ENCODE measurements around the gene DNA2.
A peak's percentile ranks its signal among the peaks of the same experiment; 100 is the strongest.
"Not testable (repeated sequence)": the region's sequence is repeated elsewhere in the genome, so short reads cannot be mapped to it uniquely, and the experiment has no call there.

Gene DNA2, protein sequence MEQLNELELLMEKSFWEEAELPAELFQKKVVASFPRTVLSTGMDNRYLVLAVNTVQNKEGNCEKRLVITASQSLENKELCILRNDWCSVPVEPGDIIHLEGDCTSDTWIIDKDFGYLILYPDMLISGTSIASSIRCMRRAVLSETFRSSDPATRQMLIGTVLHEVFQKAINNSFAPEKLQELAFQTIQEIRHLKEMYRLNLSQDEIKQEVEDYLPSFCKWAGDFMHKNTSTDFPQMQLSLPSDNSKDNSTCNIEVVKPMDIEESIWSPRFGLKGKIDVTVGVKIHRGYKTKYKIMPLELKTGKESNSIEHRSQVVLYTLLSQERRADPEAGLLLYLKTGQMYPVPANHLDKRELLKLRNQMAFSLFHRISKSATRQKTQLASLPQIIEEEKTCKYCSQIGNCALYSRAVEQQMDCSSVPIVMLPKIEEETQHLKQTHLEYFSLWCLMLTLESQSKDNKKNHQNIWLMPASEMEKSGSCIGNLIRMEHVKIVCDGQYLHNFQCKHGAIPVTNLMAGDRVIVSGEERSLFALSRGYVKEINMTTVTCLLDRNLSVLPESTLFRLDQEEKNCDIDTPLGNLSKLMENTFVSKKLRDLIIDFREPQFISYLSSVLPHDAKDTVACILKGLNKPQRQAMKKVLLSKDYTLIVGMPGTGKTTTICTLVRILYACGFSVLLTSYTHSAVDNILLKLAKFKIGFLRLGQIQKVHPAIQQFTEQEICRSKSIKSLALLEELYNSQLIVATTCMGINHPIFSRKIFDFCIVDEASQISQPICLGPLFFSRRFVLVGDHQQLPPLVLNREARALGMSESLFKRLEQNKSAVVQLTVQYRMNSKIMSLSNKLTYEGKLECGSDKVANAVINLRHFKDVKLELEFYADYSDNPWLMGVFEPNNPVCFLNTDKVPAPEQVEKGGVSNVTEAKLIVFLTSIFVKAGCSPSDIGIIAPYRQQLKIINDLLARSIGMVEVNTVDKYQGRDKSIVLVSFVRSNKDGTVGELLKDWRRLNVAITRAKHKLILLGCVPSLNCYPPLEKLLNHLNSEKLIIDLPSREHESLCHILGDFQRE

GRCh38 chr10:68471586-68472408 lies at the start of gene DNA2:
Gene DNA2, minus strand, starts transcription at chr10:68471973. Its CDS starts 109 bp downstream, at chr10:68471864.
- DNase-seq, result peak; percentile 68

- not testable (repeated sequence) for DNase-seq
Observed at GRCh38 chr10:68518609-68519008, 46.8 kb upstream of the DNA2 start.

DNA sequence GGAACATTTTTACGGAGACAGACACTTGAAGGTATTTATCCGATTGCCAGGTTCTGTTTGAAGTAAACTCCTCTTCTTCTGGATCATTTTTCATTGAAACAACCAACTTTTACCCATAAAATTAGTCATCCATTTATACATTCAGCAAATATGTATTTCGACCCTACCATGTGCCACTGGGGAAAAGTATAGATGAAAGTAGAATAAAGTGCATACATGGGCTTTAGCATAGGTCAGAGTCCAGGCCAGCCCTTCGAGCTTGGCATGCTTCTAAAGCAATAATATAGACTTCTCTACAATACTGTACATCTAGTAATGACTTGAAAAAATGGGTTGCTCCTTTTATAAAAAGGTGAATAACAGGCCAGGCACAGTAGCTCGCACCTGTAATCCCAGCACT lies 45.4 kb upstream of the DNA2 start:
- DNase-seq, result no peak

- DNase-seq, result no peak
Observed at GRCh38 chr10:68516766-68517165, 45.0 kb upstream of the DNA2 start.

- not testable (repeated sequence) for DNase-seq
Observed at GRCh38 chr10:68516216-68516615, 44.4 kb upstream of the DNA2 start.

DNA sequence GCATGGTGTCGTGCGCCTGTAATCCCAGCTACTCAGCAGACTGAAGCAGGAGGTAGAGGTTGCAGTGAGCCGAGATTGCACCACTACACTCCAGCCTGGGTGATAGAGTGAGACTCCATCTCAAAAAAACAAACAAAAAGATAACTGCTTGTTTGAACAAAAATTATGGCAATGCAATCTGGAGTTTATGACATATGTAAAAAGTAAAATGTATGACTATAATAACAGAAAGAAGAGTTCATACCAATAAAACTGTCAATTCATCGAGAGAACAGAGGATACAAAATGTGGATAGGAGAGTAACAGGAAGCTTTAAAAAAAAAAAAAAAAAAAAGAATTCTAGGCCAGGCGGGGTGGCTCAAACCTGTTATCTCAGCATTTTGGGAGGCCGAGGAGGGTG lies 36.3 kb upstream of the DNA2 start:
- no peak for DNase-seq

DNA sequence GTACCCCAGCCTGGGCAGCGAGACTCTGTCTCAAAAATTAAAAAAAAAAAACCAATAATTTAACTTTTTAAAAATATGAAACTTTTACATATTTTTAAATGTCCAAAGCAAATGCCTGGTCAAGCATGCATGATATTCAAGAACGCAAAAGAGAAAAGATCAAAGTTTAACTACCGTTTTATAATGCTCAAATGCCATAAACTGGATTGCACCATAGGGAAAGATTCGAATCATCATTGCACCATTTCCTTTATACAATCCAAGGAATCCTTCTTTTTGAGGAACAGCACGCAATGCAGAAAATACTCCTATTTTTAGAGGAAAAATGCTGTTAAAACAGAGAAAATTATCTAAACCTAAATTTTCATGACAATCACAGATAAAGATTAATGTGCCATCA lies 34.6 kb upstream of the DNA2 start:
- DNase-seq, result no peak

GRCh38 chr10:68502846-68503245 lies 31.1 kb upstream of the DNA2 start:
- DNase-seq, result no peak

DNA sequence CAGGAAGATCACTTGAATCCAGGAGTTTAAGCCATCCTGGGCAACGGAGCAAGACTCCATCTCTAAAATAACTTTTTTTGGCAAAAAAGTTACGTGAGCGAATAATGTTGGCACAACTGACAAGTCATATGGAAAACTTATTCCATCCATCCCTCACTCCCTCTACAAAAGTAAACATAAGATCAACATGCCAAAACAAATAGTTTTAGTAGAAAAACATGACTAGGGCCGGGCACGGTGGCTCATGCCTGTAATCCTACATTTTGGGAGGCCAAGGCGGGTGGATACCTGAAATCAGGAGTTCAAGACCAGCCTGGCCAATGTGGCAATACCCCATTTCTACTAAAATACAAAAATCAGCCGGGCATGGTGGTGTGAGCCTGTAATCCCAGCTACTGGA lies 29.9 kb upstream of the DNA2 start:
- DNase-seq, result no peak

- no peak for DNase-seq
Observed at GRCh38 chr10:68499544-68499943, 27.8 kb upstream of the DNA2 start.

DNA sequence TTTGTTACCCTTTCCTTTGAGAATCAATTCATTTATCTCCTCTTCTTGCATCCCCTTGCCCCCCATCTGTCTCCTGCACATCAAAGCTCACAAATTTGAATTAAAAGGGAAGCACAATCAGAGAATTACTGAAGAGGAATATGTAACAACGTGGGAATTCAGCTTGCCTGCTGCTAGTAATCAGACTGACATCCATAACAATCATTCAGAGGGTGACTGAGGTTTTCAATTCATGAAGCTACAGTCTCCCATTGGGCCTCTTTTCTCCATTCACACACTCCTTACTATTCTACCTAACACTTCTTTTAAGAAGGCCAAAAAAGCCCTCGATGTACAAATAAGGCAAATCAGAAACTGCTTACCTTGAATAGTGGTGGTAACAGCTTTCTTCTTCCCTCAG lies 24.3 kb upstream of the DNA2 start:
- DNase-seq, result no peak

DNA sequence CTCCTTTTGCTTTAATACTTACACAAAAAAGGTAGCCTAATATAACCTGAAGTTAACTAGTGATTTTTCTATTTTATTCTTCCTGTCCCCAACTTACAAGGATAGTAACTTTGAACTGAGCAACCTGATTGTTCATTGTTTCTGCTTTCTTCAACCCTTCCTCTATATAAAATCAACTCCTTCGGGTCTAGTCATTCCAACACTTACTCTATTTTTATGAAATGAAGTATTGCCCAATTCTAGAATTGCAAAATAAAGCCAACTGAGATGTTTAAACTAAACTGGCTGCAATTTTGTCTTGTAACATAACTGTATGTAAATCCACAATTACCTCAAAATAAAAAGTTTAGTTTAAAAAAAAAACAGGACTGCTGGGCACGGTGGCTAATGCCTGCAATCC lies 20.3 kb upstream of the DNA2 start:
- no peak for DNase-seq

- no peak for DNase-seq
Observed at GRCh38 chr10:68489919-68490318, 18.1 kb upstream of the DNA2 start.

- no peak for DNase-seq
Observed at GRCh38 chr10:68474021-68474420, 2.2 kb upstream of the DNA2 start.

DNA sequence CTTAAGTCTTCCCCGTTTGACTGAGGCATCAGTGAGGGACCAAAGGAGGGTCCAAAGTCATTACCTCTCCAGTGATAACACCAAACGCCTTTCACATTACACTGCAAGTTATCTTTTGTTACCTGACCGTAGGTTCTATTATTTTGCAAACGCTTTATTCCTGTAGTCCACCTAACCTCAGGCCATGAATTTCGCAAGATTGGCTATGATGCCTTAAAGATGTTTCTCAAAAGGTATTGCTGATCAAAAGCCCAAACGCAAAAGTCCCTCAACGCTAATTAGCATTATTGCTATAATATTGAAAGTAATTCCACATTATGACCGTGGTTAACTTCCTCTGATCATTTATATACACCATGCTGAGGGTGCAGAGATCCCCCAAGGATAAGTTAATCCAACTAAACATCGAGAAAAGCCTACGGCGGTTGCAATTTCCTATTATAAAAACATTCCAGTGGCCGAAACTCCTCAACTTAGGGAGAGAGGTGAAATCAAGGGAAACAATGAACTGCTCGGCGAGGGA lies 649 bp downstream of the DNA2 start:
- DNase-seq, result peak; percentile 49

DNA sequence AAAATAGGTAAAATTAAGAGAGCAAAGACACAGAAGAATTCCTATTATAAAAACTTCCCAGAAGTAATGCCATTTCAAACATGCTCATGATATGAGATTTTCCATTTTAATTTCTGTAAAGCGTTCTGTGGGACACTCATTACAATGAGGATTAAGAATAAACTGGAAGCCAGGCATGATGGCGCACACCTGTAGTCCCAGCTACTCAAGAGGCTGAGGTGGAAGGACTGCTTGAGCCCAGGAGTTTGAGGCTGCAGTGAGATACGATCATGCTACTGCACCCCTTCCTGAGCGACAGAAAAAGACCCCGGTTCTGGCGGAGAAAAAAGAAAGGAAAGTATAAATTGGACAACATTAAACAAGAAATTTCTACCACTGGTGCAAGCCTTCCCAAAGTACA lies 1.5 kb downstream of the DNA2 start:
- no peak for DNase-seq

- no peak for DNase-seq
Observed at GRCh38 chr10:68469838-68470237, 1.9 kb downstream of the DNA2 start.

DNA sequence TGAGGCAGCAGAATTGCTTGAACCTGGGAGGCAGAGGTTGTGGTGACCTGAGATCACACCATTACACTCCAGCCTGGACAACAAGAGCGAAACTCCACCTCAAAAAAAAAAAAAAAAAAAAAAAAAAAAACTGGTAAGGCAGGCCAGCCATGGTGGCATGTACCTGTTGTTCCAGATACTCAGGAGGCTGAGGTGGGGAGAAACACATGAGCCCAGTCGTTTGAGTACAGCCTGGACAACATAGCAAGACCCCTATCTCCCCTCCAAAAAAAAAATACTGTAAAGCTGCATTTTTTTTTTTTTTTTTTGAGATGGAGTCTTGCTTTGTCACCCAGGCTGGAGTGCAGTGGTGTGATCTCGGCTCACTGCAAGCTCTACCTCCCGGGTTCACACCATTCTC lies 7.0 kb downstream of the DNA2 start:
- DNase-seq, result not testable (repeated sequence)

- DNase-seq, result no peak
Observed at GRCh38 chr10:68463365-68464093, 8.2 kb downstream of the DNA2 start.

GRCh38 chr10:68462536-68462935 lies 9.2 kb downstream of the DNA2 start:
- no peak for DNase-seq

GRCh38 chr10:68461032-68461431 lies 10.7 kb downstream of the DNA2 start:
- DNase-seq, result no peak

DNA sequence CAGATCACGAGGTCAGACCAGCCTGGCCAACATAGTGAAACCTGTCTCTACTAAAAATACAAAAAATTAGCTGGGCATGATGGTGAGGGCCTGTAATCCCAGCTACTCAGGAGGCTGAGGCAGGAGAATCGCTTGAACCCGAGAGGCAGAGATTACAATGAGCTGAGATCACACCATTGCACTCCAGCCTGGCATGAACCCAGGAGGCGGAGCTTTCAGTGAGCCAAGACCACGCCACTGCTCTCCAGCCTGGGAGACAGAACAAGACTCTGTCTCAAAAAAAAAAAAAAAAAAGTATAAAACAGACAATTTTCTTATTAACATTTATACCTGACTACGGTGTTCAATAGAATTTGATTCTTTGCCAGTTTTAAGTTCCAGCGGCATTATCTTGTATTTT lies 22.1 kb downstream of the DNA2 start:
- DNase-seq, result not testable (repeated sequence)

Data from KG1 (cell line).